HG03342 (cell line): ENCODE results near the gene HS6ST3.

ENCODE experiments used
- ATAC-seq: cut with Tn5 transposase; IDR thresholded peaks from one replicate; pipeline ENCODE4 v1.9.1; 2021; ENCODE audit warnings: mild to moderate bottlenecking, moderate library complexity; ENCODE audit not compliant: unreplicated experiment

Gene HS6ST3

DNA sequence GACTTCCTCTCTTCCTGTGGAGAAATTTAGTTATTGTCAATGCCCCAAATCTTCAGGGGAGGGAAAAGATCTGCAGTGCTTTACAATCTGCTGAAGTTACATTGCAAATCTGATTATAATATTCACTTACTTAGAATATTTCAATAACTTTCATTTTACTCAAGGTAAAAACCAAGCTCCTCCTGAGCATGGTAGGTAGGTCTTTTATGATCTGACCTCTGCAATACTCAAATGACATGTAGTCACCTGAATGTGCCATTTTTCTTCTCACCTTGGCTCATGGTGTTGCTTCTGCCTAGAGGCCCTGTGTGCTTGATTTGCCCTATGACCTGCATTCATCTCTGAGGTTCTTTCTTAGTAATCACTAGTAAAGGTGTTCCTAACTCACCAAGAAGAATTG is 331.4 kb downstream of the HS6ST3 start:
- no peak for ATAC-seq

DNA sequence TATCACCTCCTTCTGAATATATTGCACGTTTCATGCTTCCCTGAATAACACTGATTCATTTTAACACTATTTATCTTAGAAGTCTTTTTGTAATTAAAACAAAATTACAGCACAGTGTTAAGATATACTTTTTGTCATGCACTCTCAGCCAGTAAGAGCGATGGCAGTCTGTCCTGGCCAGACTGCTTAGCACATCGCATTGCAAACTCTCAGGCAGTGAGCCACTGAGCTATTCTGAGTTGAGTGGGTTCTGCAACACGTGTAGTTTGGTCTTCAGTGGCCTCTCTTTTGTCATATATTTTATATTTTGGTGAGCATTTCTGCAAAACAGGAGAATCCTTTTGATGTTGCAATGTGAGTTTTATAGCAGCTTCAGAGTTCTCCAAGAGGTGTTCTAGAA is 332.1 kb downstream of the HS6ST3 start:
- ATAC-seq = no peak

DNA sequence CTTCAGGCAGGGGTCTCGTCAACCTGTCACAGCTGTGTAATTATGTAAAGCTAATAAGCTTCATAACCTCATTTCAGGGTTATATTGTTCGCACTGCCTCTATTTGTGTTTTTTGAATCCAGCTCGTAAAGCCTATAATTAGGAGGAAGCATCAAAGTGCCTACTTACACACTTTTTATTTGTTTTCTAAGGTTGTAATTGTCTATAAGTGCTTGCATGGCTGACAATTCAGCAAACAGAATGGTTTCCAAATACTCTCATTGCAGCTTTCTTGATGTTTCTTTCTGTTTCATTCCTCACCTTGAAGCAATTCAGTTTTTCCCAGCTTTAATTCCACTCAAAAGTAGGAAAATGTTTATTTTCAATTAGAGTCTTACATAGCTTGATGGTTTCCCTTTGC is 336.3 kb downstream of the HS6ST3 start:
- ATAC-seq = no peak

DNA sequence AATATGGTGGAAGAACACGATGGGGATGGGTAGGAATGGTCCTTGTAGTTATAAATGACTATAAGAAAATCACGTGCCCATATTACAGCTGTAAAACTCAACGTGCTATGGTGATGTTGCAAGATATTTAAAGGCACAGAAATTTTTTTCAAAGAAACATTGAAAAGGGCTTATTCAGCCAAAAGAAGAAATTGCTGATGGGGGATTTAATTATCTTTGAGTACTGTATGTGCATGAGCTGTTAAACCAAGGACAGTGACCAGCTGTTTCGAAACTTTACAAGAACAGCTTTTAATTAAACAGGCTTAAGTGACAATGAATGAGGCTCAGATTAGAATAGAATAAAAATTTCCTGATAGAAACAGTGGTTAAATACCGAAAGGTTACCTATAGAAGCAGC is 339.0 kb downstream of the HS6ST3 start:
- no peak for ATAC-seq

DNA sequence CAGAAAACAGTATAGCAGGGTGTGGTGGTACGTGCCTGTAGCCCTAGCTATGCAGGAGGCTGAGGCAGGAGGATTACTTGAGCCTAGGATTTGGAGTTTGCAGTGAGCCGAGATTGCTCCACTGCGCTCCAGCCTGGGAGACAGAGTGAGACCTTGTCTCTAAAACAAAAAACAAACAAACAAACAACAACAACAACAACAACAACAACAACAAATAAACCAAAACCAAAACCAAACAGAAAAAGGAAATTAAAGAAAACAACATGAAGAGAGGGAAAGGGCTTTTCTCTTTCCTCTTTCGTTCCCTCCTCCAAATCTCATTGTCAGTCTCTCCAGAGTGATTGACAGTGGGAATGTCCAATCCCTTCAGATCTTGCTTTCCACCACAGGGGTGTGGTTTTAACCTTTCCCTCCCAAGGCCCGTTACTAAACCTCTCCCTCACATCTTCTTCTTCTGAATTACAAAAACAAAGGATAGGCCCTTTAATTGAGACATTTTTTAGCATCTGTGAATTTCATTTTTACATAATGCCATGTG is 341.2 kb downstream of the HS6ST3 start:
- ATAC-seq = no peak

DNA sequence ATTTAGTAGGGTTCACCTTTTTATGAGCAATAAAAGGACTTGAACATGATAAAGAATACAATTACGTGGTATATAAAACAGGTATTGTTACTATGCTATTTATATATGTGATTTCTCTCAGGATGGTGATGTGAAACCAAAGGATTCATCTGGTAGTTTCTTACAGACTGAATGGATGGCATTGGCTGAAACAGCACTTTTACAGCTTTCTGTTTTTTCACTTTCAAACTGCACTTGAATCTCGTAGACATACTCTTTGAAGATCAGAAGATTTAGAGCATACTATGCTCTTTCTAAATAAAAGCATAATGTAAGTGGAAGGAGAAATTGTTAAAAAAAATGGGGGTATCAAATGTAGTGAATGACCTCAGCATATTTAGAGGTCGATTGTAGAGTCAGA is 354.8 kb downstream of the HS6ST3 start:
- ATAC-seq = no peak

DNA sequence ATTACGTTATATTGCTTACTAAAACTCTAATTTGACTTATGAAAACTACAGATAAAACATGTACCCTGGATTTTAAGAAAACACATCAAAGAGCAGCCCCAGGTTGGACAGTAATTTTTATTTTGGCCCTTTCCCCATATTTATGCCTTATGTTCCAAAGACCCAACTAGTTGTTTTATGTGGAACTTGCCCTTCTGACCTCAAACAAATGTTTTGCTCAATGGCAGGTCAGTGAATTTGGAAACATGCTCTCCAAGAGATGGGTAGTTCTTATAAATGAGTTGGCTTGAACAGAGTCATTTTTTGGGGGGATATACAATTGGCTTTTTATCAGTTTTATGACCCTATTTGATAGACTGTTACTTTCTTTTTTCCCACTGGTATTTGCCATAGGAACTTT is 360.0 kb downstream of the HS6ST3 start:
- ATAC-seq = no peak

DNA sequence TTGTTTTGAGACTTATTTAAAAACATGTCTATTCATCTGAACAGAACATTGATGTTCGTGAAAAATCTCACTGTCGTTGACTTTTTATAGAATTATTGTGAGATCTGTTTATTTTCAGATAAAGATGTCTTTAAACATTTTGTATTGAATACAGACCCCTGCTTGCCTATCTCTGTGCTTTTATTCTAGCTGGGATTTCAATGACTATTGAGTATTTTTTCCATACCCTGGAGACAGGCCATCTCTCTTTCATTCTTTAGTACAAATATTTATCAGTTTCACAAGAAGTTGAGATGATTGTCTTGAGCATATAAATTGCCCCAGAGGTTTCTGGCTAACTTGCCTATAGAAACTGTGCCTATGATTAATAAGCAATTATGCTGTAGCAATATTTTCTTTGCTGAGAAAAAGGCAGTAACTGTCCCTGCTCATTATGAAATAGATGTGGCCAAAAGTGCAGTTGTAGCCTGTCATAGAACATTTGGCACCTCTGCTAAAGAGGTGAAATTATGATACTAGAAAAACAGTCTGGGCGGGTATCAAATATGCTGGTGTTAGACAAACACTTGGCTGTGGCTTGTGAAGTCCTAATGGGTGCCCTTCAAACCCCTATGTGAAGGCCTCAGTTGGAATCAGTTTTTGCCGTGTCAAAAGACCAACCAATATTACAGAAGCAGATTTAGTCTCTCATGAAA is 360.6 kb downstream of the HS6ST3 start:
- no peak for ATAC-seq

DNA sequence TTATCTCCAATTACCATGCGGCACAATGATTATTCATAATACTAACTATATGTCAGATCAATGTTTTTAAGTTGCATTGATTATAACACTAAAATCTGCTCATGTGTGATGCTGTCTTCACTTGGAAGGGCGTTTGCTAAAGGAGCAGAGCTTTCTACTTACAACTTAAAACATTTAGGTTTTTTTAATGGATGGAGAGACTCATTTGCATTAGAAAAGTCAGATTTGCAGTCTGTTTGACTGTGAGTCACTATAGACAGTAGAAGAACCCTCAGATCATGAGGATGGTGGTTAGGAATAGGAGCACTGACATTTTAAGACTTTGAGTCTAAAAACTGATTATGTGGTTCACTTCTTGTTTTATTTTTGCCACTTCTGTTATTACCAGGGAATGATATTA is 364.6 kb downstream of the HS6ST3 start:
- no peak for ATAC-seq

DNA sequence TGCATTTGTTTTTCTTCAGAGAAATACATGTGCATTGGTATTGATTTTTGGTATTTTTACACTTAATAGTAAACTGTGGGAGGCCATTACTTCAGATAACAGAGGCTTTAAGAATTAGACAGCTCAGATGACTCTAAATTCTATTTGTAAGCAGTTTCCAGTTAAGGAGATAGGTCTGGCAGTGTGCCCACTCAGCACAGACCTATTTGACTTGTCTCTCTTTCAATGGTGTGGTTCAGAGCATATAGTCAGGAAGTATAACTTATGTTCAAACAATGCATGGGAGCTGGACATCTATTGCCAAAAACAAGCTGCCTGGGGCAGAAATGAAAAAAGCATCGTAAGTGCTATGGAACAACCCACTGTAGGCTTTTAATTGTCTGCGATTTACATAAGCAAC is 370.7 kb downstream of the HS6ST3 start:
- ATAC-seq = no peak

DNA sequence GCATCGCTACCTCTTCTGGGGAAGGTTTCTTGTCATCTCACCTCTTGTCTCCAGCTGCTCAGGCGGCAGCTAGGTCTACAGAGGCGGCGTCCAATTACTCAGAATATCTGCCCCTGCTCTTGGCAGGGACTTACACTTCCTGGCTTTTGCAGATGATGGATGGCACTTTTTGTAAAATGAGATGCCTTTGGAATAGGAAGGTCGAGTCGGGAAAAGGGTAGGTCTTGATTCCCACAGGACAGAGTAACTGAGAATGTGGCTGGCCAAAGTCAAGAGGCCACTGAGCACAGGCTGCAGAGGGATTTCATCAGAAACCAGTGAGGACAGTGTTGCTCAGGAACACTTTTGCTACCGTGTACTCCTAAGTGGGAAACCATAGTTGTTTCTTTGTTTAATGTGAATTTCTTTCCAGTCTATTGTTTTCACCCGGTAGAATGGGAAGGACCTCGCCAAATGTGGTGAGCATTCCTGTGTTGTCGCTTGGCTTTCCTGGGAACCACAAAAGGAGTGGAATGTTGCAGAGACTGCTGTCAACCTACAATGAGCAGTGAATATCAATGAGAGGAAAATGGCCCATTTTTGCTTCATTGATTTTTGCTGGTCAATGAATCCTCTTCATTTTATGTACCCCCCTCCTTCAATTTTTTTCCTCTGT is 383.7 kb downstream of the HS6ST3 start:
- no peak for ATAC-seq

DNA sequence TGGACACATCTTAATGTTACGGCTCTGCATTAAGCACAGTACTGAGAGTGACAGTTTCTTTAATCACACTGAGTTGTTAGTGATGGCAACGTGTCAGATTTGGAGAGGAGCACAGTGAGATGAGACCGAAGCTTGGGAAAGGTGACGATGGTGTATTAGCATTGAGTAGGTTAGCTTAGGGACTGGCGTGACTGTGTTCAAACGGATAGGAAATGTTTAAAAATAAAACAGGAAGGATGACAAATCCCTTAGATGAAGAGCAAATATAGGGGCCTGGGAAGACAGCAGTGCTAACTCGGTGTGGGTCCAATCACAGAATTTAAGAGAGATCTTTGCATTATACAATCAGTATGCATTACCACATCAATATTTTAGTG is 384.3 kb downstream of the HS6ST3 start:
- no peak for ATAC-seq

DNA sequence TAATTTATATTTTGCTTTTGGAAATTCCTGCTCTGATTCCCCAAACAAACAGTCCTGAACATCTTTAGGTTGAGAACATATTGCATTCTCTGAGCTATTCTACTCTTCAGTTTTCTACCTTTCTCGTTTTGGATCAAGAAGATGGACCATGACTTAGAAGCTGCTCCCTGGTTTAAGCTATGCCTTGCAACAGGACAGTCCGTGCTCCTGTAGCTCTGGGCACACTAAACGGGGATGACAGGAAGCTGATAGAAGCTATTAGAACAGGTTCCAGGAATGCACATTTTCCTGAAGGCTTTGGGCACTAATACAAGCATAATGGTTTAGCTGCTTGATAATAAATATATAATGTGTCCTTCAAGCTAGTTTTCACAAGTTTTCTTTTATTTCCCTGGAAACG is 385.2 kb downstream of the HS6ST3 start:
- no peak for ATAC-seq

DNA sequence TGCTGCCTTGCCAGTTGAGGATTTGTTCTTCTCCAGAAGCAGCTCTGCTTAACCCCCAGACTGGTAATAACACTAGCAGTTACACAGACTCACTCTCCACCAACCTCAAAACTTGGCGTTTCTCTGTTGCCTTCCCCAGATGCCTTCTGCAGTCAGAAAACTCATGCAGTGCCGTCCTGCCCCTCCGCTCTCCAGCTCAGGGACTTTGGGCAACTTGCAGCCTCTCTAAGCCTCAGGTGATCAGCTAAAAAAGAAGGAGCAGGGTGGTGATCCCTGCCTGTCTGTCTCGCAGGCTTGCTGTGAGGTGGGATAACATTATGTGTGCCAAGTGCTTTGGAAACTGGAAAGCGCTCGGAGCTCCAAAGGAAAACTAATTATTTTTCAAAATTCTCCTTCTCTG is 391.6 kb downstream of the HS6ST3 start:
- no peak for ATAC-seq

DNA sequence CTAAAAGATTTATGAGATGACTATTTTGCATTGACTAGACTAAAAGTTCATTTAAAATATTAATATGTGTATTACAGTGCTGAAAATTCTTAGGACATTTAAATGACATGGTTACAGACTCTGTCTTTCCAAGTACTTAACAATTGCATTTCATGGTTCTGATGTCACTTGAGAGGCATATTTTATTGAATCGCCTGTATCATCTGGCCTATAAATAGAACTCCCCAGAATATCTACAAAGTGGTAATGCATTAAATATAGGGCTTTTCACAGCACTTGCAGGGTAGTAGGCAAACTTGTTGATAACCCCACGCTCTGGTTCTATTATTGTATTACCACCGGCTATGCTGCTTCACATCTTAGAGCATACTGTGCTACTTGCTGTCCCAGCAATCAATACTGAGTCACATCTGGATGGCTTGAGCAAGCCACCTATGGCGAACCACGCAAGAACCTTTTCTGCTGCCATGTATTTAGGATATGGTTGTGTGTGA is 400.6 kb downstream of the HS6ST3 start:
- no peak for ATAC-seq

DNA sequence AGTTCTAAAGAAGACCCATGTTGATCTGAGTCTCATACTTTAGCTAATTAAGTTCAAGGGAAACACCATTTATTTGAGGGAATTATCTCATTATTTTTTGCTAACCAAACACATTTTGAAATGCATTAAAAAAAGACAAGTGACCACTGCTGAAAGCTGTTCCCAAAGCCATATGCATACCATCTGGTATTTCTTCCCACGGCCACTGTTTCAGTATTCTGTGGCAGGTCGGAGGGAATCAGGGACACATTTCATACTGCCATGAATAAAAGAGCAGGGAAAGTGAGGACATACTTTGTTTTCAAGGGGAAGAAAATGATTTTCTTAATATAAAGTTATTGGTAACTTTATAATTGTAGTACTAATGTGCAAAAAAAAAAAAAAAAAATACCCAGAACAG is 401.2 kb downstream of the HS6ST3 start:
- ATAC-seq = no peak

DNA sequence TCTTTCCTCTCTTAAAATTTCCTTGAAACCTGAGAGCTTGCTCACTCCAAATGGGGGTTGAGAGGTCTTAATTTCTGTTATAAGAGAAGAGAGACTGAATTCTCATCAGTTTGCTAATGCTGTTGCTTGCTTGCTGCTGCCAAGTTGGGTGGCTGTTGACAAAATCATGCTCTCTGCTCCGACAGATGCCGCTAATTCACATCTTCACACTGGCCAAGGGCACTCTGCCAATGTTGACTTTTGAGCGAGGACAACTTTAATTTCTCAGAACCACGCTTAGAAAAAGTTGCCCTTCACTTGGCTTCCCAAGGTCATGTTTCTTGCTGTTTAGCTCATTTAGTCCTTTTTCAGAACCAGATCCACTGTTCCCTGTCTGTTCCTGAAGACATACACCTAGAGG is 402.9 kb downstream of the HS6ST3 start:
- no peak for ATAC-seq

DNA sequence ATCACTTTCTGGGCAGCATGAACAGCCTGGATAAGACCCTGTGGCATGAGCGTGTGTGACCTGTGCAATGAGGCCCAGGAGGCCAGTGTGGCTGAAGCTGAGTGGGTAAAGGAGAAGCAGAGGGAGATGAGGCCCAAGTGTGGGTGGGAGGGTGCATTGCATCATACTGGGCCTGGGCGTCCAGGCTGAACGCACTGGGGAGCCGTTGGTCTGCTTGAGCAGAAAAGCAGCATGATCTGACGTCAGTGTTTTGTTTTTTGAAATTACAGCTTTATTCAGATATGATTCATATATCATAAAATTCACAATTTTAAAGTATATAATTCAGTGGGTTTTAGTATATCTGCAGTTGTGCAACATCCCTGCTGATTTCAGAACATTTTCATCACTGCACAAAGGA is 409.7 kb downstream of the HS6ST3 start:
- no peak for ATAC-seq

DNA sequence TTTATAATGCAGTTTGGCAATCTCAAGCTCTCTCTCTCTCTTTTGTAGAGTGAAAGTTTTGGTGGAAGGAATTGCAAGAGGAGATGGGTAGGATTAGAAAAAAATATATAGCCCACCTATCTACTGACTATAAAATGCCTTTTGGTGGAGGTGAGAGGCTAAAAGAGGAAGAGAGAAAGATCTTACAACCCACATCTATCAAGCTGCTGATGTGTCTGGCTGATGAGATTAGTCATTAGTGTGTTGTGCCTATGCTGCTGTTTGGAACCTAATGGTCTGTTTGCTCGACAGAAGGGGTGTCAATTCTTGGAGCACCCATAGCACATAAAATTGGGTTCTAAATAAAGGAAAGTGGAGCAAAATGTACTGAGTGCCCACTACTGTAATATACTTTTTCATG is 411.0 kb downstream of the HS6ST3 start:
- ATAC-seq = no peak

DNA sequence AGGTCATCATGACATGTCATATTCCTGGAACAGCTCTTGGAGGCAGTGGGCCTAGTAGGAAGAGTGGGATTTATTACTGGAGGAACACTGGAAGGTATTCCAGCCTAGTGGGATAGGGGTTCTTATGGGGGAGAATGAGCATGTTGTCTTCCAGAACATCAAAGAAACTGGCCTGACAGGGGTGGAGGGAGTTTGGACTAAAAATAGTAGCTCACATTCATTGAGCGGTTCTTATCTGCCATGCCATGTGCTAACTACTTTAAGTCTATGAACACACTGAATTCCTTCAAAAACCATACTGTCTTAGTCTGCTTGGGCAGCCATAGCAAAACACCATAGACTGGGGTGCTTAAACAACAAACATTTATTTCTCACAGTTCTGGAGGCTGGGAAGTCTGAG is 413.6 kb downstream of the HS6ST3 start:
- ATAC-seq = no peak

DNA sequence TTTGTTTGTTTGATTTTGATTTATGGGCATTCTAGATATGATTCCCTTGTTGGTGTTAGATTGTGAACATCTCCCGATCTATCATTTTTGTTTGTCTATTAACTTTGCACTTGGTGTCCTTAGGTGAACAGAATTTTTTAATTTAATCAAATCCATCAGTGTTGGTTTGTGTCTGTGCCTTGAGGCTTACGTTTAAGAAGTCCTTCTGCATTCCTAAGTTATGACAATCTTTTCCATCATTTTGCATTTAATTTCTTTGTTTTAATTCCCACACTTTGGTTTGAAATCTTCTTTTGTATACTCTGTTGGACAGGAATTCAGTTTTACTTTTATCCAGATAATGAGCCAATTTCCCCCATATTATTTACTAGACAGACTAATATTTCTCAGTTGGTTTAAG is 421.7 kb downstream of the HS6ST3 start:
- no peak for ATAC-seq

DNA sequence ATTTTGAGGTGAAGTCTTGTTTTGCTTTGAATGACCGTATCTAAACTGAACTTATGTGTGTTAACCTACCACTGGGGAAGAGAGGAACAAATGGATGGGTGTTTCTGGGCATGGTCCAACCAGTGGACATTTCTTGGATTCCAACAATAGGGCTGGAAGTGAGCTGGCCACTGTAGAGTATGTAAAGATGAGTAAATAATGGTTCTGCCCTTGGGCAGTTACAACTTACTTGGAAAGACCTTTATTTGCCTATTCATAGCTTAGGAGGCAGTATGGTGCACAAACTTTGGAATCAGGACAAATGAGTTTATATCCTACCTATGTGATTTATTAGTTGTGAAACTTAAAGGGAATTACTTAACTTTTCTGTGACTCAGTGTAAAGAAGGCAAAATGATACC is 429.5 kb downstream of the HS6ST3 start:
- no peak for ATAC-seq
